Measurements from ENCODE around the gene MLN.
A peak's percentile ranks its signal among the peaks of the same experiment; 100 is the strongest.

Gene MLN

DNA sequence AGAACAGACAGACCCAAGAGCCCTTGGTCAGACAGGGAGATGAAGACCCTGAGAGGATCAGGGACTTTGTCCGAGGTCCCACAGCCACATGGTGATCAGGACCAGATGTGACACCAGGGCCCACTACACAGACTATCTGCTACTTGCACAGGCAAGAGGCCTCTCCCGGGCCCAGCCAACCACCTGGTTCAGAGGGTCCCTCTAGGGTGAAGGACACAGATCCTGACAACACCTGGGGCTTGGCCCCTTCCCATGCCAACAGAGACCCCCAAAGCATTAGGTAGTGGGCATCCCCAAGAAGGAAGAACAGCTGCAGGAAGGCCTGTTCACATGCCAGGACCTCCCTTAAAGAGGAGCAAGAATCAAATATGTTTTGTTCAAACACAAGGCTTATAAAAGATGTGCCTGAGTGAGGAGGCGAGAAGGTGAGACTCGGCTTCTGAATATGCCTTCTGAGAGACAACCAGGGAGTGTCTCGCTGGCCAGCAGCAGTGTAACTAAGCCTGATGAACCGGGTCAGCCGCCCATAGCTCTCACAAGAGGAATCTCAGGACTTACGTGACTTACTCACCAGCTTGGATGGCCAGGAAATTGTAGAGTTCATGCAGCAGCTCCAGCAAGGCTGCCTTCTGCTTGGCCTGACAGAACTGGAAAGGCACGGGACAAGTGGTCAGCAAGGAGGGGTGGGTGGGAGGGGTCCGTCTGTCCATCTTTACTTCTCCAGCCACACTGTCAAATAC, 19.9 kb downstream of the MLN start:
- TF ChIP-seq, protein P1, sequence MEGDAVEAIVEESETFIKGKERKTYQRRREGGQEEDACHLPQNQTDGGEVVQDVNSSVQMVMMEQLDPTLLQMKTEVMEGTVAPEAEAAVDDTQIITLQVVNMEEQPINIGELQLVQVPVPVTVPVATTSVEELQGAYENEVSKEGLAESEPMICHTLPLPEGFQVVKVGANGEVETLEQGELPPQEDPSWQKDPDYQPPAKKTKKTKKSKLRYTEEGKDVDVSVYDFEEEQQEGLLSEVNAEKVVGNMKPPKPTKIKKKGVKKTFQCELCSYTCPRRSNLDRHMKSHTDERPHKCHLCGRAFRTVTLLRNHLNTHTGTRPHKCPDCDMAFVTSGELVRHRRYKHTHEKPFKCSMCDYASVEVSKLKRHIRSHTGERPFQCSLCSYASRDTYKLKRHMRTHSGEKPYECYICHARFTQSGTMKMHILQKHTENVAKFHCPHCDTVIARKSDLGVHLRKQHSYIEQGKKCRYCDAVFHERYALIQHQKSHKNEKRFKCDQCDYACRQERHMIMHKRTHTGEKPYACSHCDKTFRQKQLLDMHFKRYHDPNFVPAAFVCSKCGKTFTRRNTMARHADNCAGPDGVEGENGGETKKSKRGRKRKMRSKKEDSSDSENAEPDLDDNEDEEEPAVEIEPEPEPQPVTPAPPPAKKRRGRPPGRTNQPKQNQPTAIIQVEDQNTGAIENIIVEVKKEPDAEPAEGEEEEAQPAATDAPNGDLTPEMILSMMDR (conservative IDR thresholded peaks at IDR 0.05; ENCODE audit: low read depth, low read length), result no peak
- no peak overlapping the region for H3K4me3 ChIP-seq (ENCODE audit: low read depth, low read length)
- DNase-seq (ENCODE audit: low read depth), result no peak

DNA sequence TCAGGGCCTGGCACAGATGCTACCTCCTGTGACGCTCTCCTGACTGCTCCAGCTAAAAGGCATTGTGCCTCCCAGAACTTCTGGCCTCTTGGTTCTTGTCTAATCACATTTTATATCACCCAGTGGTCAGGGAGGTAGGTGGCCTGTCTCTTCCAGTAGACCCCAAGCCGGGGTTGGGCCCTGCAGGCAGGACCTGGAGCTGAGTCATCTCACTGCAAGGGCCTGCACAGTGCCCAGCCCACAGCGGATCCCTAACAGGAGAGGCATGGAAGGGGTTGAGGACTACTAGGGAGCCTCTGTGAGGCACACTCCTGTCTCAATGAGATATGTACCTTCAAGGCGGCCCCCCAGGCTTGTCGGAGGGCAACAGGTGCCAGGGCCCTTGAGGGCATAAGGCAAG, 21.2 kb downstream of the MLN start:
- TF ChIP-seq, protein P1 (conservative IDR thresholded peaks at IDR 0.05; ENCODE audit: low read depth, low read length), result no peak
- H3K4me3 ChIP-seq (ENCODE audit: low read depth, low read length), result no peak overlapping the region
- DNase-seq (ENCODE audit: low read depth), result no peak

DNA sequence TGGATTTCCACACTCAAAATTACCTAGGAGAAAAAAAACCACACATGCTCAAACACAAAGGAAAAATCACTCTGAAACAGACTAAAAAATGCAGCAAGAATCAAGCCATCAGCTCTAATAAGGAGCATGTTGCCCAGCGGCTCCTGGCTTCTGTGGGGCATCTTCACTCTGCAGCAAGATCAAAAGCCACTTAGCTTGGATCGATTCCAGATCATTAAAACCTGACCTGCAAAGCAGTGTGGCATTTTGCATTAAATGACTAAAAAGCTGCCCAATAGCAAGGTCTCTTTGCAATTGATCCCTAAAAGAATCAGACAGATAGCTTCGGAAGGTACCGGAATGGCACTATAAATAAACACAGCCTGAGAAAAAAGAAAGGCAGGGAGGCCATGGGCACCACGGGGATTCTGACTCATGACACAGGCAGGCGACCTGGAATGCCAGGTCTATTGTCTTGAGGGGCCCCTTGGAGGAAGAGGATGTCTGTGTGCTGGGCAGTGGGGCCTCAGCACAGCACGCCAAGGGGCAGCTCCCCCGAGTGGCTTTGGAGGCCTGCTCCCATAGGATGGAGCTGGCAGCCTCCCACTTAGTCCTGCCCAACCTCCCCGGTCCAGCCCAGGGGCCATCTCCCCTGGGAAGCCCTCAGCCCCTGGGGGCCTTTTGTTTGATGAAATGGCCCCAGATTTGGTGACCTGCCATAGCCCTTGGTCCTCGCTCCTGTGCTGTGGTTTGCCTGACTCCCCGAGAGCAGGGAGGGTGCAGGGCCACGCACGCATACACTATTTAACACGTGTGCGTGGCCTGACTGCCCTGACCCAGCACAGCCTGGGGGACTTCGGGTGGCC, 22.4 kb downstream of the MLN start:
- TF ChIP-seq, protein P1 (conservative IDR thresholded peaks at IDR 0.05; ENCODE audit: low read depth, low read length), result no peak
- no peak overlapping the region for H3K4me3 ChIP-seq (ENCODE audit: low read depth, low read length)
- DNase-seq (ENCODE audit: low read depth), result peak; percentile 72

DNA sequence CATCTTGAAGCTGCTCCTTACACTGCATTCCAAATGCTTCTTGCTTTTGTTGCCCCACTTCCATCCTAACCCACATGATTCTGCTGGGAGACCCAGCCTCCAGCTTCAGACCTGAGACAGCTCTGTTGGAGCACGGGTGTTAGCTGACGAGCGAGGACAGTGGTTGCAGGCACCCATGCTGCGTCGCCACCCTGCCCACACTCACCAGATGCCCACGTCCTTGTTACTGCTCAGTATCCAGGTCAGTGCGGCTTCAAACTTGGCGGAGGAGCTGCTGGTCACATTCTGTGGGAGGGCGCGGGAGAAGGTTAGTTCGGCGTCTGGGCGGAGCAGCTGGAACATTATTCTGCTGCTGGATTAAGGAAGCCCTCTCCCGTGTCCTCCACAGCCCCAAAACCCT, 23.9 kb downstream of the MLN start:
- no peak for DNase-seq (ENCODE audit: low read depth)
- no peak overlapping the region for H3K4me3 ChIP-seq (ENCODE audit: low read depth, low read length)
- TF ChIP-seq, protein P1 (conservative IDR thresholded peaks at IDR 0.05; ENCODE audit: low read depth, low read length), result no peak

DNA sequence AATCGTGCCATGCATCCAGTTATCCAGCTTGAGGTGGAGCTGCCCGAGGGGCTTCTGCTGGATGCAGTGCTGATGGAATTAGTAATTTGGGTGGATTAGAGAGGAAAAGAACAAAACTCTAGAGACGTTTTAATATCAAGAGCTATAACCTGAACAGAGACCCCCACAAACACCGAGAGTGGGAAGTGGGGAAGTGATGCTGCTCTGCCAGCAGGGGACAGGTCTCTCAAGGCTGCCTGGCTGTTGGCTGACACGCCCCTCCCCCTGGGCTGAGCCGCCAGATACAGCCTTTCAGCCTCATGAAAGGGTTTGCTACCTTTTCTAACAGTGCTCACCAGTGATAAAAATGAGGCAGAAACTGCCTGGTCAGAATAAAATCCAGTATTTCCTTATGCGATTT, 24.5 kb downstream of the MLN start:
- DNase-seq (ENCODE audit: low read depth), result no peak
- TF ChIP-seq, protein P1 (conservative IDR thresholded peaks at IDR 0.05; ENCODE audit: low read depth, low read length), result peak; percentile 37

DNA sequence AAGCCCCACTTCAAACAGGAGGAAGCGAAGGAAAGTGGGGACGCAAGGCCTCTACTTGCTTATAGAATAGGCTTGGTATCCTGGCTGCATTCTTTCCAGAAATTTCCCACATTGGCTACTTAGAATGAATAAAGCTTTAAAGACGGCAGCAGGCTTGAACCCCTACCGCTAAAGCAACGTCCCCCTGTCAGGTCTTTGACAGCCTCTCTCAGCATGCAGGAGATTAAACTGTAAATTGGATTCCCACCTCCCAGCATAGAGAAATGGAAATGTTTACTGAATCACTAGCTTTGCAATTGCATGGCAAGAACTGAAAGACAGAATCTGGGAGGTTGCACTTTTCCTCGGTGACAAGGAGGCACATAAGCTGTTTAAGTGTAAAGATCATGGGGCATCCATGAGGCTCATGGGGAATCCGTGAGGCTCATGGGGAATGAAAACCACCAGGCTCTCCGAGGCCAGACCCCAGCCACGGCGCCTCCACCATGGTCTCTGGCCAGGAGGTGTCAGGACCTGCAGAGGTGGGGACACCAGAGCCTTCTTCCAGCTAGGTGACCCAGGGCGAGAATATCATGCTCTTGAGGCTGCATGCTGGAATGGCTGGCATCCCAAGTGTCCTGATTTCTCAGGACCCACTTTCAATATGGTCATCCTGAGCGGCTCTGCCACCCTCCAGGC, 25.2 kb downstream of the MLN start:
- TF ChIP-seq, protein P1 (conservative IDR thresholded peaks at IDR 0.05; ENCODE audit: low read depth, low read length), result no peak
- DNase-seq (ENCODE audit: low read depth), result no peak
- H3K4me3 ChIP-seq (ENCODE audit: low read depth, low read length), result no peak overlapping the region

More for the DNA sequence above, 24.5 kb downstream of the MLN start:
- H3K4me3 ChIP-seq (ENCODE audit: low read depth, low read length), result no peak overlapping the region

Data from choroid plexus epithelial cell (primary cell).